H9 (cell line): Measurements from ENCODE around the gene WDR38. TPM values are rescaled to one million over a fixed set of nuclear protein-coding genes. Genes with fewer than 3 reads are reported as not detected.

Experiments used
- DNase-seq: peaks from one replicate; pipeline ENCODE4 v3.0.0-alpha.2; 2017
- H2AFZ ChIP-seq: one replicate; pipeline ENCODE4 v1.6.1; 2013; ENCODE audit warnings: mild to moderate bottlenecking, low read length, control low read depth, moderate library complexity
- H2AK5ac ChIP-seq: 2 replicates; pipeline ENCODE4 v1.6.1; 2013; ENCODE audit warnings: low read length, control low read depth, mixed read lengths; ENCODE audit not compliant: insufficient read length
- H2BK120ac ChIP-seq: one replicate; pipeline ENCODE4 v1.6.1; 2013; ENCODE audit warnings: low read depth, mild to moderate bottlenecking, low read length, control low read depth, inconsistent platforms; ENCODE audit not compliant: poor library complexity, severe bottlenecking
- H2BK12ac ChIP-seq: 2 replicates; pipeline ENCODE4 v1.6.1; 2013; ENCODE audit warnings: low read length, control low read depth, mixed read lengths, low read depth; ENCODE audit not compliant: insufficient read length
- H2BK15ac ChIP-seq: 2 replicates; pipeline ENCODE4 v1.6.1; 2013; ENCODE audit warnings: low read depth, low read length, control low read depth
- H2BK20ac ChIP-seq: one replicate; pipeline ENCODE4 v1.6.1; 2013; ENCODE audit warnings: low read depth, mild to moderate bottlenecking, low read length, control low read depth, inconsistent platforms; ENCODE audit not compliant: poor library complexity, severe bottlenecking
- H2BK5ac ChIP-seq: 2 replicates; pipeline ENCODE4 v1.6.1; 2013; ENCODE audit warnings: low read length, control low read depth, mixed read lengths; ENCODE audit not compliant: insufficient read length
- H3K14ac ChIP-seq: 2 replicates; pipeline ENCODE4 v1.6.1; 2013; ENCODE audit warnings: low read length, control low read depth; ENCODE audit not compliant: insufficient read depth
- H3K18ac ChIP-seq: 2 replicates; pipeline ENCODE4 v1.6.1; 2013; ENCODE audit warnings: low read depth, mild to moderate bottlenecking, mixed read lengths, low read length, control low read depth; ENCODE audit not compliant: insufficient read length
- H3K23ac ChIP-seq: 2 replicates; pipeline ENCODE4 v1.6.1; 2013; ENCODE audit warnings: low read length, control low read depth, mixed read lengths, low read depth; ENCODE audit not compliant: insufficient read length
- H3K23me2 ChIP-seq: 2 replicates; pipeline ENCODE4 v1.6.1; 2013; ENCODE audit warnings: low read depth, mild to moderate bottlenecking, mixed read lengths, low read length, control low read depth; ENCODE audit not compliant: insufficient read length, poor library complexity, severe bottlenecking
- H3K27ac ChIP-seq: 2 replicates; pipeline ENCODE4 v1.5.1; 2013; ENCODE audit warnings: low read length, control low read depth, mixed read lengths, low read depth; ENCODE audit not compliant: insufficient read length
- H3K27me3 ChIP-seq: 2 replicates; pipeline ENCODE4 v1.6.1; 2013; ENCODE audit warnings: low read length, control low read depth, inconsistent platforms; ENCODE audit not compliant: insufficient read depth
- H3K4ac ChIP-seq: 2 replicates; pipeline ENCODE4 v1.6.1; 2013; ENCODE audit warnings: low read depth, mild to moderate bottlenecking, control low read depth, inconsistent platforms, low read length, moderate library complexity
- H3K4me1 ChIP-seq: 2 replicates; pipeline ENCODE4 v1.6.1; 2013; ENCODE audit warnings: low read length, control low read depth, inconsistent platforms; ENCODE audit not compliant: insufficient read depth
- H3K4me2 ChIP-seq: 2 replicates; pipeline ENCODE4 v1.6.1; 2013; ENCODE audit warnings: low read length, control low read depth, mixed read lengths; ENCODE audit not compliant: insufficient read length, insufficient read depth
- H3K56ac ChIP-seq: 2 replicates; pipeline ENCODE4 v1.6.1; 2013; ENCODE audit warnings: low read depth, mild to moderate bottlenecking, mixed read lengths, low read length, control low read depth; ENCODE audit not compliant: insufficient read length
- H3K79me1 ChIP-seq: 2 replicates; pipeline ENCODE4 v1.6.1; 2013; ENCODE audit warnings: low read depth, mild to moderate bottlenecking, moderate library complexity, low read length, control low read depth, inconsistent platforms; ENCODE audit not compliant: insufficient read depth, poor library complexity, severe bottlenecking
- H3K79me2 ChIP-seq: 2 replicates; pipeline ENCODE4 v1.6.1; 2013; ENCODE audit warnings: low read length, control low read depth, inconsistent platforms; ENCODE audit not compliant: insufficient read depth
- H3K9ac ChIP-seq: 2 replicates; pipeline ENCODE4 v1.6.1; 2013; ENCODE audit warnings: low read length, control low read depth, mixed read lengths; ENCODE audit not compliant: insufficient read length; ENCODE audit errors: extremely low read depth
- H3K9me3 ChIP-seq: one replicate; pipeline ENCODE4 v1.6.1; 2013; ENCODE audit warnings: low read depth, low read length, inconsistent platforms; ENCODE audit not compliant: control insufficient read depth
- H3T11ph ChIP-seq: one replicate; pipeline ENCODE4 v1.6.1; 2013; ENCODE audit warnings: mild to moderate bottlenecking, low read length, control low read depth, inconsistent platforms
- H4K20me1 ChIP-seq: one replicate; pipeline ENCODE4 v1.6.1; 2013; ENCODE audit not compliant: control insufficient read depth, insufficient read length, insufficient read depth
- H4K5ac ChIP-seq: 2 replicates; pipeline ENCODE4 v1.6.1; 2013; ENCODE audit warnings: low read depth, mild to moderate bottlenecking, mixed read lengths, low read length, control low read depth; ENCODE audit not compliant: insufficient read length
- H4K8ac ChIP-seq: replicated peaks from 2 replicates; pipeline ENCODE4 v1.6.1; 2013; ENCODE audit warnings: low read length, control low read depth, mixed read lengths, low read depth; ENCODE audit not compliant: insufficient read length
- H4K91ac ChIP-seq: 2 replicates; pipeline ENCODE4 v1.6.1; 2013; ENCODE audit warnings: low read depth, mild to moderate bottlenecking, moderate library complexity, mixed read lengths, low read length, control low read depth; ENCODE audit not compliant: insufficient read length
- H3K27ac Mint-ChIP-seq, 3 experiments: 2 replicates in 2 of 3; 3 replicates in 1 of 3; pipeline ENCODE4 v1.8.0; 2020 to 2021; ENCODE audit warnings: mixed read lengths in 3 of 3, mild to moderate bottlenecking in 1 of 3, moderate library complexity in 1 of 3
- H3K27me3 Mint-ChIP-seq: 2 replicates; pipeline ENCODE4 v1.8.0; 2021; ENCODE audit warnings: low read depth, mild to moderate bottlenecking, moderate library complexity, mixed read lengths
- H3K36me3 Mint-ChIP-seq, 3 experiments: 2 replicates in 2 of 3; 3 replicates in 1 of 3; pipeline ENCODE4 v1.8.0; 2020 to 2021; ENCODE audit warnings: low read depth in 3 of 3, mixed read lengths in 3 of 3; ENCODE audit not compliant: insufficient read depth in 1 of 3
- H3K4me1 Mint-ChIP-seq, 2 experiments: 2 replicates each; pipeline ENCODE4 v1.8.0; 2020; ENCODE audit warnings: mixed read lengths in 2 of 2
- H3K4me3 Mint-ChIP-seq, 2 experiments: 2 replicates in 1 of 2; 3 replicates in 1 of 2; pipeline ENCODE4 v1.8.0; 2020 to 2021; ENCODE audit warnings: mild to moderate bottlenecking in 2 of 2, mixed read lengths in 2 of 2, moderate library complexity in 1 of 2
- H3K9me3 Mint-ChIP-seq, 2 experiments: 2 replicates in 1 of 2; 3 replicates in 1 of 2; pipeline ENCODE4 v1.8.0; 2020; ENCODE audit warnings: mild to moderate bottlenecking in 2 of 2, mixed read lengths in 2 of 2, moderate library complexity in 1 of 2
- WGBS: extraction: QIAGEN DNeasy Blood & Tissue Kit; methylation state at CpG from one replicate; pipeline ENCODE4 v1.1.7; 2013; ENCODE audit warnings: missing lambda C conversion rate, low lambda C conversion rate, mixed read lengths; ENCODE audit not compliant: insufficient read length; ENCODE audit errors: extremely low coverage; 5-methylcytosine and 5-hydroxymethylcytosine counted together
- total RNA-seq: library from RNA; stranded (reverse); gene quantifications from 2 replicates; pipeline ENCODE4 v1.2.1, GENCODE V29; 2021
- TF ChIP-seq, protein P1 (sequence below): fragments of 200-600 bp; sonication (generic); conservative IDR thresholded peaks from 3 replicates; pipeline ENCODE4 v1.8.0; 2021; ENCODE audit warnings: antibody characterized with exemption, mild to moderate bottlenecking

WDR38 gene
- total RNA-seq, 1 experiment from 2014 or later = not detected

- H2BK20ac ChIP-seq = no peak overlapping the region
- Mint-ChIP-seq H3K4me1 (peaks cover 2 to 17% of the 10 kb centered on the region in 2 experiments; a peak in 2 of 4 replicates), H3K36me3 (no peaks in the 10 kb centered on the region; a peak in 1 of 7 replicates), H3K9me3 (no peaks in the 10 kb centered on the region), H3K4me3 (0 out of 5 replicates have a peak overlapping the region, but pooled peaks of 1 of the 2 experiments have one; percentile 32), H3K27ac (no peak overlapping the region), H3K27me3 (no peaks in the 10 kb centered on the region)
- H3K79me1 ChIP-seq = no peaks in the 10 kb centered on the region
- no peak overlapping the region for H3K18ac ChIP-seq
- no peak overlapping the region for H3K4ac ChIP-seq
- no peak overlapping the region for H4K91ac ChIP-seq
- no peak overlapping the region for H3K14ac ChIP-seq
- no peak overlapping the region for H3K56ac ChIP-seq
- no peak overlapping the region for H3K4me2 ChIP-seq
- H2BK5ac ChIP-seq = no peak overlapping the region
- no peak overlapping the region for H2AFZ ChIP-seq
- no peak overlapping the region for H2BK15ac ChIP-seq
- no peak for DNase-seq
- no peaks in the 10 kb centered on the region for H3K27me3 ChIP-seq
- no peak overlapping the region for H3K23ac ChIP-seq
- H2BK12ac ChIP-seq = no peak overlapping the region
- no peak overlapping the region for H3K27ac ChIP-seq
- no peak overlapping the region for H4K5ac ChIP-seq
- H3T11ph ChIP-seq = no peak overlapping the region
- WGBS = no CpG with 5 or more reads among the region's 18 CpGs
- H4K8ac ChIP-seq = no peak overlapping the region
- H4K20me1 ChIP-seq = no peaks in the 10 kb centered on the region
- H2AK5ac ChIP-seq = no peak overlapping the region
- no peaks in the 10 kb centered on the region for H3K23me2 ChIP-seq
- H2BK120ac ChIP-seq = no peak overlapping the region
- H3K79me2 ChIP-seq = no peaks in the 10 kb centered on the region
- TF ChIP-seq, protein P1, sequence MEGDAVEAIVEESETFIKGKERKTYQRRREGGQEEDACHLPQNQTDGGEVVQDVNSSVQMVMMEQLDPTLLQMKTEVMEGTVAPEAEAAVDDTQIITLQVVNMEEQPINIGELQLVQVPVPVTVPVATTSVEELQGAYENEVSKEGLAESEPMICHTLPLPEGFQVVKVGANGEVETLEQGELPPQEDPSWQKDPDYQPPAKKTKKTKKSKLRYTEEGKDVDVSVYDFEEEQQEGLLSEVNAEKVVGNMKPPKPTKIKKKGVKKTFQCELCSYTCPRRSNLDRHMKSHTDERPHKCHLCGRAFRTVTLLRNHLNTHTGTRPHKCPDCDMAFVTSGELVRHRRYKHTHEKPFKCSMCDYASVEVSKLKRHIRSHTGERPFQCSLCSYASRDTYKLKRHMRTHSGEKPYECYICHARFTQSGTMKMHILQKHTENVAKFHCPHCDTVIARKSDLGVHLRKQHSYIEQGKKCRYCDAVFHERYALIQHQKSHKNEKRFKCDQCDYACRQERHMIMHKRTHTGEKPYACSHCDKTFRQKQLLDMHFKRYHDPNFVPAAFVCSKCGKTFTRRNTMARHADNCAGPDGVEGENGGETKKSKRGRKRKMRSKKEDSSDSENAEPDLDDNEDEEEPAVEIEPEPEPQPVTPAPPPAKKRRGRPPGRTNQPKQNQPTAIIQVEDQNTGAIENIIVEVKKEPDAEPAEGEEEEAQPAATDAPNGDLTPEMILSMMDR = peak; percentile 65
- no peaks in the 10 kb centered on the region for H3K9me3 ChIP-seq
- H3K4me1 ChIP-seq = no peaks in the 10 kb centered on the region
- no peak overlapping the region for H3K9ac ChIP-seq
Measured at GRCh38 chr9:124840300-124840833, 12.9 kb upstream of the WDR38 start.
